Forelimb muscle (tissue), 1 donor: ENCODE data around the gene TRPM6. TPM values are rescaled to one million over a fixed set of nuclear protein-coding genes. Genes with fewer than 3 reads are reported as not detected.
"Not testable (repeated sequence)": the region's sequence is repeated elsewhere in the genome, so short reads cannot be mapped to it uniquely, and the experiment has no call there.

Experiments
- DNase-seq: peaks from one replicate; pipeline ENCODE4 v3.0.0-alpha.2; 2013; ENCODE audit warnings: low read depth
- polyA plus RNA-seq: library from polyadenylated mRNA; unstranded; fragments of 120-200 nt; gene quantifications from one replicate; pipeline ENCODE4 v1.2.1, GENCODE V29; 2013; ENCODE audit not compliant: insufficient read length

The TRPM6 gene
- polyA plus RNA-seq: 0.08 TPM

GRCh38 chr9:74887041-74887980 lies at the start of gene TRPM6:
TSS of gene TRPM6 (minus strand) at chr9:74887921. CDS start at chr9:74887856, 65 bp downstream.
- no peak for DNase-seq

DNA sequence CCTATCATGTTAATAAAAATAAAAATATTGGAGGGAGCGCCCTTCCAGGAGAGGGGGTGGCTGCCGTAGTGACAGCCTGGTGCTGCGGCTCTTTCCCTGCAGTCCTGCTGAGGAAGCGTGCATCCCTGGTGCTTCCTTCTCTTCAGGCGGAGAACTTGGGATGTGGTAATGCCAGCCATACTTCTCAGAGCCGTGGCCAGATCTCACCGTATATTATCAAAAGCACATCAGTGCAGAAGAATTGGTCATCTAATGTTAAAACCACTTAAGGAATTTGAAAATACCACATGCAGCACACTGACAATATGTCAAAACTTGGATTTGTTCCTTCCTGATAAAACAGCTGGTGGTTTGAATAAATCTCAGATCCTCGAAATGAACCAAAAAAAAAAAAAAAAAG lies 47.3 kb upstream of the TRPM6 start:
- DNase-seq: no peak

- DNase-seq: no peak
Measured at GRCh38 chr9:74921737-74922136, 34.0 kb upstream of the TRPM6 start.

- no peak for DNase-seq
Measured at GRCh38 chr9:74920944-74921626, 33.4 kb upstream of the TRPM6 start.

DNA sequence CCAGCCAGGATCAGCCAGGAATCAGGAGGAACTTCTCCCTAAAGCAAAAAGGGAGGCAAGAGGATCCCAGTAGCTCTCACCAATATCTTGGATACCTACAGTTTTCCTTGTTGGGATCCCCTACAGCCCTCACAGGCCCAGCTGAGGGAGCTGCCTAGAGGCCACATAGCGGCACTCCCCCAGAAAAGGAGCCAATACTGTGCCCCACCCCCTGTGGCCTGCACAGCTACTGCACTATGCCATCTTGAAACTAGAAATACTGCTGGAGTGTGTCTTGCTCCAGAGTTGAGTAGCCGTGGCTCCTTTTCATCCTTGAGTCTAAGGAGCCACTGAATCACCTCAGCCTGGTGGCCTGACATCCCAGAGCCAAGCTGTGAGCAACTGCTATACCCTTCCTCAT lies 22.3 kb upstream of the TRPM6 start:
- DNase-seq: no peak

GRCh38 chr9:74908665-74909064 lies 20.9 kb upstream of the TRPM6 start:
- DNase-seq: no peak

GRCh38 chr9:74907085-74907484 lies 19.4 kb upstream of the TRPM6 start:
- DNase-seq: no peak

- no peak for DNase-seq
Measured at GRCh38 chr9:74901001-74901400, 13.3 kb upstream of the TRPM6 start.

GRCh38 chr9:74888449-74888848 lies 728 bp upstream of the TRPM6 start:
- DNase-seq: not testable (repeated sequence)

DNA sequence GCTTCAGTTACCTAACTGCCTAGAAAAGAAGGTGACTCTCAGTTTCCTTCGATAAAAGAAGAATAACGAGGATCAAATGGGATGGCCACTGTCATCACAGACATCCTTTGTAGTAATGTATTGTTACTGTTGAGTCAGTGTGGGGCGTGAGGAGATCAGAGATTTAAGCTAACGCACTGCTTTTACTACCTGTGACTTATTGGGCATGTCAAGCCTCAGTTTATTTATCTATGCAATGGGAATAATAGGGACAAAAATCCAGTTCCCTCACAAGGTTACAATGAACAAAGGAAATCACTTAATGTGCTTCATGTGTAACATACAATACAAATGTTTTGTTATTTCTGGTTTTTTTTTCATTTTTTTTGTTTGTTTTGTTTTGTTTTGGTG lies 255 bp upstream of the TRPM6 start:
- DNase-seq: no peak

DNA sequence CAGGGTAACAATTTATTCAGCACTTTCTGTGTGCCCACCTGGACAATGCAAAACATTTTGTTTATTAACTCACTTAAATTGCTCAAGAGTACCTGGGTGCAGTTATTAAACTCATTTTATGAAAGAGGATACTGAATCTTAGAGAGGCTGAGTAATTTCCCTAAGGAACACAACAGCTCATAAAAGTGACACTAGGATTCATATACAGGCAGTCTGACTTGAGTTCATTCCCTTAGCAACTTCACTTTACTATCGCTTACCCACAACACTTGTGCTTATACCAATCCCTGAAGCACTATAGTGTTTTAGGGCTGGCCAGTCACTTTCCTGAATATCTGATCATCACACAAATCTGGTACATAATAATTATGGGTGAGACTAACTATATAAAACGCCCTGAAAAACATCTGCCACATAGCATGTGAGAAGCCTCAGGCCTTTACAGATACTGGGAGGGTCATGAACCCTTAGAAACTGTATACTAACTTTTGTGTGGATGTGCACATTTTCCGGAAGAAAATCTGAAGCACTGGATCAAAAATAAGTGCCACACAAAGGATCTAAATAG lies 11.3 kb downstream of the TRPM6 start:
- DNase-seq: no peak

- no peak for DNase-seq
Measured at GRCh38 chr9:74875656-74876055, 12.1 kb downstream of the TRPM6 start.

DNA sequence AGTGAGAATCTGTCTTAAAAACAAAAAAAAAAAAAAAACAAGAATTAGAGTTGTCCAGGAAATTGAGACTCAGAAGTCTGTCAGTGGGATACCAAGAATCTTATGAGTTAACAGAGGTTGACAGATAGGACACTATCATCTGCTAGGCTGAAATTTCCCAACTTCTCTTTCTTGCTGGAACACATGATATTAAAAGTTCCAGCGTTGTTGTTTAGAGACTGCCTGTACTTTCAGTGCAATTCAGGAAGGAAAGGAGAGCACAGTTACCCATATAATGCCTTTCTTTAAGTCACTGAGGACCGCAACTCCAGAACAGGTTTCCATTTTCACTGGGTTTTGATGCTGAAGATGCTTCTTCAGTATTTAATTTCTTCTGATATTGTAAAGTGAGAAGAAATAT lies 13.5 kb downstream of the TRPM6 start:
- no peak for DNase-seq

GRCh38 chr9:74872619-74873233 lies 15.0 kb downstream of the TRPM6 start:
- DNase-seq: no peak

DNA sequence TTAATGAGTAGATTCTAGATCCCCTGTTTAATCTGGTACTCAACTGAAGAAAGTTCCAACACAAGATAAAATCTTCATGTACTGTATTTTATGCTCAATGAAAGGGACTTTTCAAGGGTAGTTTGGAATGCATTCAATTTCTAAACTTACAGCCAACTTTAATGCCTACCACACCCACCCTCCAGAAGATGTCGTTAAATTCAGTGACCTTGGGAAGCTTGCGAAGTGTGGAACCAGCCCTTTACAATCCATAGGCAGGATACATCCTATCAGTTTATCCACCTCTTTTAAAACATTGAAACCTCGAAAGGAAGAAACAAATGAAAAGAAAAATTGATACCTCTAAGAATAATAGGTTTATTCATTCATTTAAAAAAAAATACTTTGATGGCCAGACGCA lies 20.2 kb downstream of the TRPM6 start:
- DNase-seq: no peak

GRCh38 chr9:74865177-74865576 lies 22.5 kb downstream of the TRPM6 start:
- DNase-seq: no peak

DNA sequence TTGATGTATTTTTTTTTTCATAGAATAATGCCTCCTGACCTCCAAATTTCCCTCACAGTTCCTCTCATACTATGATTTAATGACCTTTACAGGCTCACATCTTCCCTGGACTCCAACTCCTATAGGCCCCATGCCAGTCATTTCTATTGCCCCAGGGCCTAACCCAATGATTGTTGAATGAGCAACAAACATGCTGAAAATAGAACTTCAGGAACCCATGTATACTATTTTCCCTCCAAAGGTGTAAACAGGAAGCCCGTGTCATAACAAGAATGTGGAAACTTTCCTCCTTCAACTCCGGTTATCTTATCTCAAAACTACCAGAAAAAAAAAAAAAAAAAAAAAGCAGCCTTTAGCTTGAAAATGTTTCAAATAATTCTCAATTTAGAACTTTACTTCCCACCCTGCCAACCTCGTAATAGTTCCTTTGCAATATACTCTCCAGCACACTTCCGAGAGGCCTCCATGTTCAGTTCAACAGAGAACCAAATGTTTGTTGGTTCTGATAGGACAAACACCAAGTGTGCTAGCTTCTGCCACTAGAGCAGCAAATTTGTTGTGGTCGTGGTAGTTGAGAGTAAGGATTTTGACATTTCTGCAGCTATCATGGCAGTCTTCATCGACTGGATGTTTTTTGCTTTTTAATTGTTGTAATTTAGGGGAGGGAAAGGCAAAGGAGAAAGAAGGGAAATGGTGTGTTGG lies 25.8 kb downstream of the TRPM6 start:
- DNase-seq: no peak

GRCh38 chr9:74861071-74861470 lies 26.6 kb downstream of the TRPM6 start:
- no peak for DNase-seq

- DNase-seq: not testable (repeated sequence)
Measured at GRCh38 chr9:74860247-74860646, 27.5 kb downstream of the TRPM6 start.

DNA sequence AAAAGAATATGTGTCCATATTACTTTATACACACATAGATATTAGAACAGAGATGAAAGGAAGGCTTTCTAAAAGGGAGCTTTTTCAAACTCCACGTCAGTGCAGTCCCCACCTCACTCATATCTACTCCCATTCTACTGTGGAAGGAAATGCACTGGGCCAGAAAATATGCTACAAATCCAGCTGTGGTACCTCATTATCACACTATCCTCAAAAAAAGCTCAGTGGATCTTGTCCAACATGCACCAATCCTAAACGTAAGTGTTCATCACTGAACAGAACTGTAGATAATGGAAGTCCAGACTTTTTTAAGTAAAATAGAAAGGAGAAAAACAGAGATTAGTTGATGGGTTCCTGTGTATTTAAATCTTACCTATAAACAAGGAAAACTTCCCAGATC lies 27.9 kb downstream of the TRPM6 start:
- DNase-seq: no peak

GRCh38 chr9:74858751-74859414 lies 28.8 kb downstream of the TRPM6 start:
- DNase-seq: no peak
